Liver (tissue), 9 donors: ENCODE results near the gene SPTAN1. TPM values are rescaled to one million over a fixed set of nuclear protein-coding genes. Genes with fewer than 3 reads are reported as not detected.

ENCODE experiments used
- DNase-seq: peaks from one replicate; pipeline ENCODE4 v3.0.0-alpha.2; 2017; ENCODE audit warnings: low spot score
- H3K27ac ChIP-seq, 2 donors: one replicate each; pipeline ENCODE4 v1.7.0; 2013; ENCODE audit warnings: inconsistent platforms in 2 of 2, low read length in 2 of 2, control low read depth in 1 of 2, low read depth in 1 of 2, mild to moderate bottlenecking in 1 of 2
- H3K27me3 ChIP-seq, 4 donors: one replicate each; pipeline versions ENCODE4 v1.6.1 to v1.7.0; 2013; ENCODE audit warnings: low read length in 3 of 4, inconsistent platforms in 1 of 4, mild to moderate bottlenecking in 1 of 4, moderate library complexity in 1 of 4; ENCODE audit not compliant: control insufficient read depth in 4 of 4, insufficient read depth in 4 of 4
- H3K36me3 ChIP-seq, 4 donors: one replicate each; pipeline versions ENCODE4 v1.6.1 to v1.7.0; 2013; ENCODE audit warnings: low read length in 3 of 4, mild to moderate bottlenecking in 3 of 4, low read depth in 1 of 4, moderate library complexity in 1 of 4; ENCODE audit not compliant: control insufficient read depth in 4 of 4, insufficient read depth in 3 of 4
- H3K4me1 ChIP-seq, 4 donors: one replicate each; pipeline versions ENCODE4 v1.6.1 to v1.7.0; 2013; ENCODE audit warnings: low read length in 3 of 4, mild to moderate bottlenecking in 3 of 4, moderate library complexity in 1 of 4; ENCODE audit not compliant: control insufficient read depth in 4 of 4, insufficient read depth in 4 of 4
- H3K4me3 ChIP-seq, 3 donors: one replicate each; pipeline versions ENCODE4 v1.6.1 to v1.7.0; 2013; ENCODE audit warnings: low read length in 3 of 3, control low read depth in 1 of 3, low read depth in 1 of 3, mild to moderate bottlenecking in 1 of 3
- H3K9ac ChIP-seq, 2 donors: one replicate each; pipeline ENCODE4 v1.7.0; 2013; ENCODE audit warnings: low read length in 2 of 2, mild to moderate bottlenecking in 2 of 2, moderate library complexity in 2 of 2, control low read depth in 1 of 2, low read depth in 1 of 2
- H3K9me3 ChIP-seq, 4 donors: one replicate each; pipeline versions ENCODE4 v1.6.1 to v1.7.0; 2013; ENCODE audit warnings: low read length in 3 of 4; ENCODE audit not compliant: control insufficient read depth in 4 of 4
- CTCF ChIP-seq: fragments of 150-350 bp; IDR thresholded peaks from 2 replicates; pipeline ENCODE4 v1.5.1; 2017; ENCODE audit warnings: improper control_type of control experiment, low read depth, low read length; ENCODE audit not compliant: missing input control
- FOXA1 ChIP-seq: IDR thresholded peaks from 2 replicates; pipeline ENCODE4 v1.6.1; 2016; ENCODE audit warnings: antibody characterized with exemption
- FOXA2 ChIP-seq: IDR thresholded peaks from 2 replicates; pipeline ENCODE4 v1.6.1; 2016; ENCODE audit warnings: antibody characterized with exemption
- HNF4A ChIP-seq, 2 donors: conservative IDR thresholded peaks; 2 replicates each; pipeline ENCODE4 v1.6.1; 2016; ENCODE audit warnings: antibody characterized with exemption in 2 of 2, mild to moderate bottlenecking in 2 of 2
- HNF4G ChIP-seq: IDR thresholded peaks from 2 replicates; pipeline ENCODE4 v1.6.1; 2016; ENCODE audit warnings: antibody characterized with exemption
- JUND ChIP-seq, 2 donors: IDR thresholded peaks; 2 replicates each; pipeline ENCODE4 v1.6.1; 2016; ENCODE audit warnings: antibody characterized with exemption in 2 of 2
- MAX ChIP-seq: IDR thresholded peaks from 2 replicates; pipeline ENCODE4 v1.6.1; 2016; ENCODE audit warnings: antibody characterized with exemption
- NR2F2 ChIP-seq: IDR thresholded peaks from 2 replicates; pipeline ENCODE4 v1.6.1; 2016; ENCODE audit warnings: antibody characterized with exemption
- REST ChIP-seq: IDR thresholded peaks from 2 replicates; pipeline ENCODE4 v1.6.1; 2016; ENCODE audit warnings: antibody characterized with exemption, mild to moderate bottlenecking
- RXRA ChIP-seq, 2 donors: IDR thresholded peaks; 2 replicates each; pipeline ENCODE4 v1.6.1; 2017 to 2018; ENCODE audit warnings: antibody characterized with exemption in 2 of 2, mild to moderate bottlenecking in 1 of 2
- SP1 ChIP-seq: IDR thresholded peaks from 2 replicates; pipeline ENCODE4 v1.6.1; 2018; ENCODE audit warnings: antibody characterized with exemption, mild to moderate bottlenecking
- TAF1 ChIP-seq: conservative IDR thresholded peaks from 2 replicates; pipeline ENCODE4 v1.6.1; 2016; ENCODE audit warnings: antibody characterized with exemption, mild to moderate bottlenecking
- YY1 ChIP-seq: IDR thresholded peaks from 2 replicates; pipeline ENCODE4 v1.6.1; 2016; ENCODE audit warnings: antibody characterized with exemption, mild to moderate bottlenecking
- ZBTB33 ChIP-seq: IDR thresholded peaks from 2 replicates; pipeline ENCODE4 v1.6.1; 2016; ENCODE audit warnings: antibody characterized with exemption
- WGBS: extraction: QIAGEN DNeasy Blood & Tissue Kit; methylation state at CpG from one replicate; pipeline ENCODE4 v1.1.7; 2013; 5-methylcytosine and 5-hydroxymethylcytosine counted together
- polyA plus RNA-seq, 2 donors: library from polyadenylated mRNA; stranded (reverse) in 1 of 2; unstranded in 1 of 2; fragments of 200-250 nt in 1 of 2; fragments of >200 nt in 1 of 2; fragmentation: Nextera tagmentation in 1 of 2; extraction: Ambion mirVana in 1 of 2; gene quantifications; one replicate each; pipeline versions ENCODE4 v1.2.1 to v1.2.3, GENCODE V29; 2013 to 2015
- total RNA-seq, 2 donors: library from RNA; depleted of rRNA; stranded (reverse); fragments of >200 nt; gene quantifications; one replicate each; pipeline ENCODE4 v1.2.3, GENCODE V29; 2014
- donor health status: healthy.
- donor health status: healthy.
- donor health status: healthy.
- donor health status: healthy.
- donor health status: healthy.

Gene SPTAN1
- total and polyA plus RNA-seq, 4 donors, result 31.3 to 86.5 (median 60.4) TPM

GRCh38 chr9:128631636-128632035 is 79.2 kb downstream of the SPTAN1 start:
- Histone ChIP-seq H3K27ac (no peak overlapping the region), H3K9ac (no peak overlapping the region), H3K27me3 (no peaks in the 10 kb centered on the region), H3K4me1 (peaks cover 14 to 42% (median 27%) of the 10 kb centered on the region in 4 donors), H3K4me3 (no peak overlapping the region), H3K36me3 (peaks cover 18 to 41% (median 33%) of the 10 kb centered on the region in 4 donors), H3K9me3 (no peaks in the 10 kb centered on the region)
- WGBS, result 97% methylated on average over 9 of the region's 9 CpGs
- no peak for DNase-seq
- TF ChIP-seq YY1 (no peak), REST (no peak), SP1 (no peak), CTCF (no peak), ZBTB33 (no peak), JUND (IDR thresholded peaks at IDR 0.05) (no peak), TAF1 (no peak), NR2F2 (no peak), RXRA (IDR thresholded peaks at IDR 0.05) (no peak), HNF4A (conservative IDR thresholded peaks at IDR 0.05) (no peak), FOXA2 (no peak)

- Histone ChIP-seq H3K36me3 (peaks cover 18 to 37% (median 31%) of the 10 kb centered on the region in 4 donors), H3K4me1 (peaks cover 14 to 43% (median 28%) of the 10 kb centered on the region in 4 donors), H3K27ac (no peak overlapping the region), H3K9ac (no peak overlapping the region), H3K27me3 (no peaks in the 10 kb centered on the region), H3K4me3 (no peak overlapping the region), H3K9me3 (no peaks in the 10 kb centered on the region)
- no peak for DNase-seq
- TF ChIP-seq FOXA1 (no peak), HNF4A (conservative IDR thresholded peaks at IDR 0.05) (no peak), REST (no peak), TAF1 (no peak), NR2F2 (no peak), JUND (IDR thresholded peaks at IDR 0.05) (no peak), HNF4G (no peak), SP1 (no peak), YY1 (no peak), MAX (no peak), ZBTB33 (no peak)
- WGBS, result 94% methylated on average over 10 of the region's 10 CpGs
Measured at GRCh38 chr9:128632066-128632465, 79.7 kb downstream of the SPTAN1 start.
